HEK293 (cell line): Measurements from ENCODE around the gene EME2.
A peak's percentile ranks its signal among the peaks of the same experiment; 100 is the strongest.

ENCODE experiments used
- INSM2 ChIP-seq: fragments of 450-650 bp; formaldehyde crosslinking; IDR thresholded peaks from 2 replicates; pipeline ENCODE4 v1.5.1; 2016; ENCODE audit warnings: missing biosample characterization, missing genetic modification characterization
- KLF8 ChIP-seq: fragments of 450-650 bp; formaldehyde crosslinking; IDR thresholded peaks from 2 replicates; pipeline ENCODE4 v1.5.1; 2016; ENCODE audit warnings: missing biosample characterization, missing genetic modification characterization
- PRDM10 ChIP-seq: fragments of 450-650 bp; formaldehyde crosslinking; IDR thresholded peaks from 2 replicates; pipeline ENCODE4 v1.5.1; 2016; ENCODE audit warnings: missing biosample characterization, missing genetic modification characterization
- SCRT1 ChIP-seq: fragments of 450-650 bp; formaldehyde crosslinking; IDR thresholded peaks from 2 replicates; pipeline ENCODE4 v1.5.1; 2016; ENCODE audit warnings: missing biosample characterization, missing genetic modification characterization, borderline replicate concordance
- TSHZ1 ChIP-seq: fragments of 450-650 bp; formaldehyde crosslinking; IDR thresholded peaks from 2 replicates; pipeline ENCODE4 v1.5.1; 2016; ENCODE audit warnings: missing biosample characterization, missing genetic modification characterization, borderline replicate concordance
- ZBTB11 ChIP-seq: fragments of 450-650 bp; formaldehyde crosslinking; conservative IDR thresholded peaks from 2 replicates; pipeline ENCODE4 v1.5.1; 2016; ENCODE audit warnings: low read depth, missing biosample characterization, missing genetic modification characterization
- ZBTB20 ChIP-seq: fragments of 450-650 bp; formaldehyde crosslinking; IDR thresholded peaks from 2 replicates; pipeline ENCODE4 v1.5.1; 2016; ENCODE audit warnings: missing biosample characterization, missing genetic modification characterization
- ZNF335 ChIP-seq: fragments of 450-650 bp; formaldehyde crosslinking; conservative IDR thresholded peaks from 2 replicates; pipeline ENCODE4 v1.5.1; 2016; ENCODE audit warnings: missing biosample characterization, missing genetic modification characterization
- ZNF398 ChIP-seq: fragments of 450-650 bp; formaldehyde crosslinking; IDR thresholded peaks from 2 replicates; pipeline ENCODE4 v1.5.1; 2017; ENCODE audit warnings: missing biosample characterization, missing genetic modification characterization
- ZNF521 ChIP-seq: fragments of 450-650 bp; formaldehyde crosslinking; IDR thresholded peaks from 2 replicates; pipeline ENCODE4 v1.5.1; 2017; ENCODE audit warnings: missing biosample characterization, mild to moderate bottlenecking, missing genetic modification characterization
- ZNF600 ChIP-seq: fragments of 450-650 bp; formaldehyde crosslinking; IDR thresholded peaks from 2 replicates; pipeline ENCODE4 v1.5.1; 2016; ENCODE audit warnings: missing biosample characterization, missing genetic modification characterization
- ZNF747 ChIP-seq: fragments of 450-650 bp; formaldehyde crosslinking; IDR thresholded peaks from 2 replicates; pipeline ENCODE4 v1.5.1; 2016; ENCODE audit warnings: missing biosample characterization, missing genetic modification characterization
- ZNF785 ChIP-seq: fragments of 450-650 bp; formaldehyde crosslinking; IDR thresholded peaks from 2 replicates; pipeline ENCODE4 v1.5.1; 2016; ENCODE audit warnings: missing biosample characterization, missing genetic modification characterization

Gene EME2

GRCh38 chr16:1771864-1772361 is 697 bp upstream of the EME2 start (continued):
- TF ChIP-seq TSHZ1 (tag by site-specific recombination) = no peak
- TF ChIP-seq INSM2 = no peak
- TF ChIP-seq ZNF747 = no peak
- 0 out of 2 replicates have a peak, but pooled peaks have one; percentile 7 for TF ChIP-seq ZNF398 (tag by site-specific recombination)
- TF ChIP-seq ZNF521 (tag by site-specific recombination) = no peak
- TF ChIP-seq ZBTB20 (tag by site-specific recombination) = 0 out of 2 replicates have a peak, but pooled peaks have one; percentile 13
- 0 out of 2 replicates have a peak, but pooled peaks have one; percentile 13 for TF ChIP-seq SCRT1 (tag by site-specific recombination)
- TF ChIP-seq PRDM10 (tag by site-specific recombination) = 0 out of 2 replicates have a peak, but pooled peaks have one; percentile 3
- TF ChIP-seq ZNF335 (tag by site-specific recombination) = peak; percentile 91
- no peak for TF ChIP-seq ZNF785 (tag by site-specific recombination)
- peak; percentile 57 for TF ChIP-seq ZNF600
- TF ChIP-seq KLF8 = peak; percentile 9; the same call in 1 of the 2 replicates
- peak; percentile 42; the same call in 1 of the 2 replicates for TF ChIP-seq ZBTB11
